Measurements from ENCODE around the gene APBA3.
A peak's percentile ranks its signal among the peaks of the same experiment; 100 is the strongest.

APBA3 gene

GRCh38 chr19:3761382-3762129, at the start of gene APBA3:
TSS of gene APBA3 (minus strand) at chr19:3761692. CDS start at chr19:3760264, 1,428 bp downstream.
- DNase-seq (ENCODE audit: low read depth) = peak; percentile 97

- no peak for DNase-seq (ENCODE audit: low read depth)
These were observed 49.3 kb upstream of the APBA3 start for GRCh38 chr19:3810708-3811355.

- no peak for DNase-seq (ENCODE audit: low read depth)
These were observed 48.6 kb upstream of the APBA3 start for GRCh38 chr19:3809881-3810707.

- DNase-seq (ENCODE audit: low read depth) = no peak
These were observed 47.1 kb upstream of the APBA3 start for GRCh38 chr19:3808420-3809143.

- no peak for DNase-seq (ENCODE audit: low read depth)
These were observed 46.3 kb upstream of the APBA3 start for GRCh38 chr19:3807574-3808354.

- no peak for DNase-seq (ENCODE audit: low read depth)
These were observed 45.6 kb upstream of the APBA3 start for GRCh38 chr19:3807131-3807480.

- DNase-seq (ENCODE audit: low read depth) = no peak
These were observed 44.4 kb upstream of the APBA3 start for GRCh38 chr19:3805859-3806258.

- no peak for DNase-seq (ENCODE audit: low read depth)
These were observed 42.9 kb upstream of the APBA3 start for GRCh38 chr19:3804429-3804828.

- no peak for DNase-seq (ENCODE audit: low read depth)
These were observed 42.5 kb upstream of the APBA3 start for GRCh38 chr19:3803986-3804385.

- DNase-seq (ENCODE audit: low read depth) = no peak
These were observed 41.8 kb upstream of the APBA3 start for GRCh38 chr19:3803114-3803888.

- DNase-seq (ENCODE audit: low read depth) = peak; percentile 38
These were observed 40.1 kb upstream of the APBA3 start for GRCh38 chr19:3801412-3802096.

GRCh38 chr19:3800996-3801395, 39.5 kb upstream of the APBA3 start:
- DNase-seq (ENCODE audit: low read depth) = no peak

- no peak for DNase-seq (ENCODE audit: low read depth)
These were observed 36.6 kb upstream of the APBA3 start for GRCh38 chr19:3798137-3798536.

- no peak for DNase-seq (ENCODE audit: low read depth)
These were observed 34.9 kb upstream of the APBA3 start for GRCh38 chr19:3796358-3796757.

GRCh38 chr19:3793799-3794198, 32.3 kb upstream of the APBA3 start:
- DNase-seq (ENCODE audit: low read depth) = no peak

- no peak for DNase-seq (ENCODE audit: low read depth)
These were observed 30.6 kb upstream of the APBA3 start for GRCh38 chr19:3792114-3792513.

GRCh38 chr19:3790941-3791340, 29.4 kb upstream of the APBA3 start:
- DNase-seq (ENCODE audit: low read depth) = no peak

GRCh38 chr19:3790209-3790734, 28.8 kb upstream of the APBA3 start:
- DNase-seq (ENCODE audit: low read depth) = no peak

- no peak for DNase-seq (ENCODE audit: low read depth)
These were observed 27.7 kb upstream of the APBA3 start for GRCh38 chr19:3788996-3789778.
